ENCODE measurements around the gene NHS.

NHS gene

GRCh38 chrX:17737986-17738713 lies 363.1 kb downstream of the NHS start:
- no peaks in the 10 kb centered on the region for H4K20me1 ChIP-seq (ENCODE audit: insufficient read depth, low read length)
- no peaks in the 10 kb centered on the region for H3K36me3 ChIP-seq (replicated peaks; ENCODE audit: insufficient read depth, low read length)
- H3K9me2 ChIP-seq (replicated peaks; ENCODE audit: insufficient read depth, low read length): no peaks in the 10 kb centered on the region
- no peaks in the 10 kb centered on the region for H3K27me3 ChIP-seq (replicated peaks; ENCODE audit: insufficient read depth, low read length)
- no peaks in the 10 kb centered on the region for H3K9me3 ChIP-seq (replicated peaks; ENCODE audit: insufficient read depth, low read length)
- H3K4me3 ChIP-seq (ENCODE audit: low read length): peak overlapping the region; percentile 71
- H3F3A ChIP-seq (ENCODE audit: insufficient read depth, low read length): 0 out of 2 replicates have a peak, but pooled peaks cover 2% of the 10 kb centered on the region
- 0 out of 2 replicates have a peak overlapping the region, but pooled peaks have one; percentile 53 for H2AFZ ChIP-seq (ENCODE audit: low read length)
- peak overlapping the region; percentile 72 for H3K9ac ChIP-seq (ENCODE audit: low read length)
- H3K4me1 ChIP-seq (ENCODE audit: low read length): no peaks in the 10 kb centered on the region
- TF ChIP-seq EZH2phosphoT487 (IDR thresholded peaks at IDR 0.05; ENCODE audit: low read length) (no peak), EZH2 (optimal IDR thresholded peaks at IDR 0.05; ENCODE audit: low read depth, low read length) (no peak), CTCF (IDR thresholded peaks at IDR 0.05; ENCODE audit: low read length) (no peak)
- H3K79me2 ChIP-seq (ENCODE audit: low read length): peaks cover 39% of the 10 kb centered on the region
- H3K4me2 ChIP-seq (ENCODE audit: low read depth, low read length): peak overlapping the region; percentile 77
- H3K27ac ChIP-seq (ENCODE audit: low read length): peak overlapping the region; percentile 80
- peak; percentile 14 for DNase-seq

GRCh38 chrX:17738737-17739535 lies 363.9 kb downstream of the NHS start:
- H3K27ac ChIP-seq (ENCODE audit: low read length): peak overlapping the region; percentile 80; the same call in 1 of the 2 replicates
- no peak overlapping the region for H2AFZ ChIP-seq (ENCODE audit: low read length)
- peaks cover 45% of the 10 kb centered on the region for H3K79me2 ChIP-seq (ENCODE audit: low read length)
- 0 out of 2 replicates have a peak, but pooled peaks cover 2% of the 10 kb centered on the region for H3K4me1 ChIP-seq (ENCODE audit: low read length)
- H3K36me3 ChIP-seq (replicated peaks; ENCODE audit: insufficient read depth, low read length): no peaks in the 10 kb centered on the region
- H3K27me3 ChIP-seq (replicated peaks; ENCODE audit: insufficient read depth, low read length): no peaks in the 10 kb centered on the region
- peak overlapping the region; percentile 72 for H3K9ac ChIP-seq (ENCODE audit: low read length)
- peak overlapping the region; percentile 77 for H3K4me2 ChIP-seq (ENCODE audit: low read depth, low read length)
- H3K9me3 ChIP-seq (replicated peaks; ENCODE audit: insufficient read depth, low read length): no peaks in the 10 kb centered on the region
- H3K4me3 ChIP-seq (ENCODE audit: low read length): peak overlapping the region; percentile 71
- TF ChIP-seq EZH2phosphoT487 (IDR thresholded peaks at IDR 0.05; ENCODE audit: low read length) (no peak), EZH2 (optimal IDR thresholded peaks at IDR 0.05; ENCODE audit: low read depth, low read length) (no peak)
- H4K20me1 ChIP-seq (ENCODE audit: insufficient read depth, low read length): no peaks in the 10 kb centered on the region
- DNase-seq: no peak
- 0 out of 2 replicates have a peak, but pooled peaks cover 2% of the 10 kb centered on the region for H3F3A ChIP-seq (ENCODE audit: insufficient read depth, low read length)
- H3K9me2 ChIP-seq (replicated peaks; ENCODE audit: insufficient read depth, low read length): no peaks in the 10 kb centered on the region

DNA sequence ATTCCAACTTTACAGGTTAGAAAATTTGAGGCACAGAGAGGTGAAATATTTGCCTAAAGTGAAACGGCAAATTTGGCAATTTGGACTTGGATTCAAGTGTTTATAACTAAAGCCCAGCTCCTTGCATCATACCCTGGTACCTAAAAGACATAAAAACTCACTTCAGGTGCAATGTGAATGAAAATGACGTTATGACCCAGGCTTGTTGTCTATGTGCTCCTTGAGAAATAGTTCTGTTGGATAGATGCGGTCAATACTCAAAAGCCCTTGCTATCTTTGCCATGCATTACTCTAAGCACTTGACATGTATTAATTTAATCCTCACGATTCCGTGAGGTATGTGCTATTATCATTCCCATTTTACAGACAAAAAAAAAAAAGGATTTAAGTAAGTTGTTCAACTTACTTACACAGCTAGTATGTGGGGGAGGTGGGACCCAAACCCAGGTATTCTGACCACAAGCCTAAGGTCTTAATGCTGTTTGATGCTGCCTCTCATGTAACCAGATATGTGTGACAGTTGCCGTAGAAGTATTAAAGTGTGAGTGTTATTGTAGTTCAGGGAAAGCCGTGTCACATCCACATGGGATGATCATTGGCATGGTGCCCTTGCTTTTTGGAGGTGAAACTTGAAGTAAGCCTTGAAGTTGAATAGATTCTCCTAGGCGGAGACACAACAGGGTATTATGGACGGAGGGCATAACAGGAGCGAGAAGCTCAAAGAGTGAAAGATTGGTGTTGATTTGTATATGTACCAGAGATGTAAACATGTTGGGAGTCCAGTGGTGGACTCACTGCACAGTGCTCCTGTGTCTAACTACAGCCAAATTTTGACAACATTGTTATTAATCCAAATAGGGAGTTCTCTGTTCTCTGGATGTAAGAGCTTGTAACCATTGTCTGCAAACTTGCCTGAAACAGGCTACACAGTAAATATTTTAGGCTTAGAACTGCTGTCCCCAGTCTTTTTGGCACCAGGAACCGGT lies 365.4 kb downstream of the NHS start:
- no peak overlapping the region for H3K4me2 ChIP-seq (ENCODE audit: low read depth, low read length)
- peaks cover 46% of the 10 kb centered on the region for H3K79me2 ChIP-seq (ENCODE audit: low read length)
- H3K36me3 ChIP-seq (replicated peaks; ENCODE audit: insufficient read depth, low read length): no peaks in the 10 kb centered on the region
- no peak for DNase-seq
- no peak overlapping the region for H3K27ac ChIP-seq (ENCODE audit: low read length)
- no peaks in the 10 kb centered on the region; the same call in 1 of the 2 replicates for H4K20me1 ChIP-seq (ENCODE audit: insufficient read depth, low read length)
- no peaks in the 10 kb centered on the region for H3K9me3 ChIP-seq (replicated peaks; ENCODE audit: insufficient read depth, low read length)
- no peaks in the 10 kb centered on the region for H3K27me3 ChIP-seq (replicated peaks; ENCODE audit: insufficient read depth, low read length)
- 0 out of 2 replicates have a peak, but pooled peaks cover 2% of the 10 kb centered on the region for H3K4me1 ChIP-seq (ENCODE audit: low read length)
- H2AFZ ChIP-seq (ENCODE audit: low read length): no peak overlapping the region
- no peak for TF ChIP-seq EZH2 (optimal IDR thresholded peaks at IDR 0.05; ENCODE audit: low read depth, low read length)
- no peak for TF ChIP-seq EZH2phosphoT487 (IDR thresholded peaks at IDR 0.05; ENCODE audit: low read length)
- TF ChIP-seq CTCF (IDR thresholded peaks at IDR 0.05; ENCODE audit: low read length): no peak
- H3K9ac ChIP-seq (ENCODE audit: low read length): no peak overlapping the region
- H3K9me2 ChIP-seq (replicated peaks; ENCODE audit: insufficient read depth, low read length): no peaks in the 10 kb centered on the region
- 0 out of 2 replicates have a peak, but pooled peaks cover 2% of the 10 kb centered on the region for H3F3A ChIP-seq (ENCODE audit: insufficient read depth, low read length)
- H3K4me3 ChIP-seq (ENCODE audit: low read length): no peak overlapping the region
